ENCODE results near the gene PARP8. TPM values are rescaled to one million over a fixed set of nuclear protein-coding genes. Genes with fewer than 3 reads are reported as not detected.

The PARP8 gene
- total RNA-seq, 1 experiment from 2014 or later = 1.0 TPM

GRCh38 chr5:50813691-50814090 is 147.3 kb downstream of the PARP8 start:
- no peak for DNase-seq
- Histone ChIP-seq H3K27ac (no peak overlapping the region), H3K36me3 (no peaks in the 10 kb centered on the region), H3K4me3 (no peak overlapping the region), H3K9me3 (replicated peaks) (no peaks in the 10 kb centered on the region; the same call in 1 of the 2 replicates), H3K4me1 (no peaks in the 10 kb centered on the region), H3K27me3 (0 out of 2 replicates have a peak, but pooled peaks cover 2% of the 10 kb centered on the region)

GRCh38 chr5:50814556-50814955 is 148.1 kb downstream of the PARP8 start:
- Histone ChIP-seq H3K9me3 (replicated peaks) (no peaks in the 10 kb centered on the region; the same call in 1 of the 2 replicates), H3K27me3 (0 out of 2 replicates have a peak, but pooled peaks cover 2% of the 10 kb centered on the region), H3K4me3 (no peak overlapping the region), H3K4me1 (no peaks in the 10 kb centered on the region), H3K36me3 (no peaks in the 10 kb centered on the region), H3K27ac (no peak overlapping the region)
- no peak for DNase-seq

GRCh38 chr5:50822046-50822445 is 155.6 kb downstream of the PARP8 start:
- Histone ChIP-seq H3K27me3 (no peaks in the 10 kb centered on the region), H3K4me3 (no peak overlapping the region), H3K36me3 (no peaks in the 10 kb centered on the region), H3K9me3 (replicated peaks) (no peaks in the 10 kb centered on the region), H3K27ac (no peak overlapping the region), H3K4me1 (no peaks in the 10 kb centered on the region)
- no peak for DNase-seq

- DNase-seq = no peak
- Histone ChIP-seq H3K4me3 (no peak overlapping the region), H3K27ac (no peak overlapping the region), H3K27me3 (no peaks in the 10 kb centered on the region), H3K36me3 (no peaks in the 10 kb centered on the region), H3K9me3 (replicated peaks) (no peaks in the 10 kb centered on the region), H3K4me1 (no peaks in the 10 kb centered on the region)
Observed at GRCh38 chr5:50822761-50823160, 156.3 kb downstream of the PARP8 start.

GRCh38 chr5:50823568-50823967 is 157.1 kb downstream of the PARP8 start:
- Histone ChIP-seq H3K36me3 (no peaks in the 10 kb centered on the region), H3K4me1 (no peaks in the 10 kb centered on the region), H3K27me3 (no peaks in the 10 kb centered on the region), H3K4me3 (no peak overlapping the region), H3K27ac (no peak overlapping the region), H3K9me3 (replicated peaks) (no peaks in the 10 kb centered on the region)
- DNase-seq = no peak

GRCh38 chr5:50824109-50824508 is 157.7 kb downstream of the PARP8 start:
- no peak for DNase-seq
- Histone ChIP-seq H3K27me3 (no peaks in the 10 kb centered on the region), H3K4me3 (no peak overlapping the region), H3K36me3 (no peaks in the 10 kb centered on the region), H3K4me1 (no peaks in the 10 kb centered on the region), H3K27ac (no peak overlapping the region), H3K9me3 (replicated peaks) (no peaks in the 10 kb centered on the region)

- no peak for DNase-seq
- Histone ChIP-seq H3K27me3 (no peaks in the 10 kb centered on the region), H3K4me1 (no peaks in the 10 kb centered on the region), H3K4me3 (no peak overlapping the region), H3K27ac (no peak overlapping the region), H3K9me3 (replicated peaks) (no peaks in the 10 kb centered on the region), H3K36me3 (no peaks in the 10 kb centered on the region)
Observed at GRCh38 chr5:50827516-50828247, 161.2 kb downstream of the PARP8 start.

- Histone ChIP-seq H3K9me3 (replicated peaks) (no peaks in the 10 kb centered on the region), H3K36me3 (no peaks in the 10 kb centered on the region), H3K4me3 (no peak overlapping the region), H3K4me1 (no peaks in the 10 kb centered on the region), H3K27me3 (no peaks in the 10 kb centered on the region), H3K27ac (no peak overlapping the region)
- DNase-seq = no peak
Observed at GRCh38 chr5:50829023-50829422, 162.6 kb downstream of the PARP8 start.

- Histone ChIP-seq H3K4me3 (no peak overlapping the region), H3K27me3 (no peaks in the 10 kb centered on the region), H3K4me1 (no peaks in the 10 kb centered on the region), H3K27ac (no peak overlapping the region), H3K9me3 (replicated peaks) (no peaks in the 10 kb centered on the region), H3K36me3 (no peaks in the 10 kb centered on the region)
- no peak for DNase-seq
Observed at GRCh38 chr5:50832657-50833284, 166.3 kb downstream of the PARP8 start.

GRCh38 chr5:50836356-50836755 is 169.9 kb downstream of the PARP8 start:
- H3K4me3 ChIP-seq = no peak overlapping the region
- no peaks in the 10 kb centered on the region for H3K9me3 ChIP-seq (replicated peaks)
- H3K4me1 ChIP-seq = no peaks in the 10 kb centered on the region
- H3K27me3 ChIP-seq = no peaks in the 10 kb centered on the region
- DNase-seq = no peak
- no peaks in the 10 kb centered on the region for H3K36me3 ChIP-seq
- H3K27ac ChIP-seq = no peak overlapping the region

GRCh38 chr5:50839472-50839871 is 173.0 kb downstream of the PARP8 start:
- no peak for DNase-seq
- Histone ChIP-seq H3K9me3 (replicated peaks) (no peaks in the 10 kb centered on the region), H3K36me3 (no peaks in the 10 kb centered on the region), H3K4me1 (no peaks in the 10 kb centered on the region), H3K27ac (no peak overlapping the region), H3K4me3 (no peak overlapping the region), H3K27me3 (no peaks in the 10 kb centered on the region)

GRCh38 chr5:50843091-50843490 is 176.7 kb downstream of the PARP8 start:
- no peaks in the 10 kb centered on the region for H3K27me3 ChIP-seq
- H3K27ac ChIP-seq = no peak overlapping the region
- no peaks in the 10 kb centered on the region for H3K4me1 ChIP-seq
- no peaks in the 10 kb centered on the region for H3K9me3 ChIP-seq (replicated peaks)
- no peak overlapping the region for H3K4me3 ChIP-seq
- DNase-seq = no peak
- no peaks in the 10 kb centered on the region for H3K36me3 ChIP-seq

GRCh38 chr5:50846261-50846660 is 179.8 kb downstream of the PARP8 start:
- no peak for DNase-seq
- Histone ChIP-seq H3K36me3 (no peaks in the 10 kb centered on the region), H3K4me1 (no peaks in the 10 kb centered on the region), H3K27ac (no peak overlapping the region), H3K9me3 (replicated peaks) (no peaks in the 10 kb centered on the region), H3K27me3 (no peaks in the 10 kb centered on the region), H3K4me3 (no peak overlapping the region)

- DNase-seq = no peak
- Histone ChIP-seq H3K4me1 (no peaks in the 10 kb centered on the region), H3K27ac (no peak overlapping the region), H3K9me3 (replicated peaks) (no peaks in the 10 kb centered on the region), H3K4me3 (no peak overlapping the region), H3K27me3 (no peaks in the 10 kb centered on the region), H3K36me3 (no peaks in the 10 kb centered on the region)
Observed at GRCh38 chr5:50849554-50849953, 183.1 kb downstream of the PARP8 start.

GRCh38 chr5:50853151-50853550 is 186.7 kb downstream of the PARP8 start:
- no peak overlapping the region for H3K27ac ChIP-seq
- no peaks in the 10 kb centered on the region for H3K9me3 ChIP-seq (replicated peaks)
- DNase-seq = peak in 1 of 2 experiments; percentile 1
- H3K4me1 ChIP-seq = no peaks in the 10 kb centered on the region
- H3K27me3 ChIP-seq = no peaks in the 10 kb centered on the region
- no peak overlapping the region for H3K4me3 ChIP-seq
- H3K36me3 ChIP-seq = no peaks in the 10 kb centered on the region

- H3K27ac ChIP-seq = no peak overlapping the region
- DNase-seq = no peak
- H3K27me3 ChIP-seq = no peaks in the 10 kb centered on the region
- no peaks in the 10 kb centered on the region for H3K36me3 ChIP-seq
- H3K9me3 ChIP-seq (replicated peaks) = no peaks in the 10 kb centered on the region
- no peak overlapping the region for H3K4me3 ChIP-seq
- H3K4me1 ChIP-seq = no peaks in the 10 kb centered on the region
Observed at GRCh38 chr5:50854082-50854481, 187.6 kb downstream of the PARP8 start.
